HEK293 (cell line): Measurements from ENCODE around the gene BAHD1.
A peak's percentile ranks its signal among the peaks of the same experiment; 100 is the strongest.

Experiments used
- CTCF ChIA-PET: fragments of 350-600 bp; formaldehyde crosslinking; extraction: SDS; loops from one replicate; lab custom pipeline; 2021; ENCODE audit warnings: antibody characterized with exemption; lab: Yijun Ruan, JAX
- POLR2A ChIA-PET: fragments of 300-600 bp; formaldehyde crosslinking; extraction: SDS; loops from one replicate; lab custom pipeline; 2020; ENCODE audit warnings: antibody characterized with exemption, inconsistent platforms; lab: Yijun Ruan, JAX
- H3K27ac ChIP-seq: fragments of 200-500 bp; sonication (Bioruptor generic); 2 replicates; pipeline ENCODE4 v1.5.1; 2014; ENCODE audit warnings: low read depth, low read length, control low read depth, inconsistent platforms; ENCODE audit errors: extremely low read depth
- H3K36me3 ChIP-seq, 2 experiments: fragments of 200-500 bp in 1 of 2; sonication (Bioruptor generic) in 1 of 2; 1 replicate in 1 of 2; 2 replicates in 1 of 2; pipeline ENCODE4 v1.5.1; 2014 to 2017; ENCODE audit warnings: inconsistent platforms in 2 of 2, low read length in 2 of 2; ENCODE audit not compliant: control insufficient read depth in 2 of 2, insufficient read depth in 1 of 2
- H3K4me1 ChIP-seq: fragments of 200-500 bp; sonication (Bioruptor generic); 2 replicates; pipeline ENCODE4 v1.5.1; 2014; ENCODE audit warnings: mild to moderate bottlenecking, low read length, inconsistent platforms; ENCODE audit not compliant: control insufficient read depth, insufficient read depth
- H3K4me3 ChIP-seq: 2 replicates; pipeline ENCODE4 v1.5.1; 2011; ENCODE audit warnings: low read depth, mild to moderate bottlenecking, control low read depth, low read length, moderate library complexity
- H3K9me3 ChIP-seq: fragments of 200-500 bp; sonication (Bioruptor generic); 2 replicates; pipeline ENCODE4 v1.5.1; 2014; ENCODE audit warnings: low read depth, low read length, inconsistent platforms; ENCODE audit not compliant: control insufficient read depth, insufficient read depth
- EGR2 ChIP-seq: fragments of 450-650 bp; formaldehyde crosslinking; IDR thresholded peaks from 2 replicates; pipeline ENCODE4 v1.5.1; 2016; ENCODE audit warnings: low read depth, missing biosample characterization, missing genetic modification characterization
- GLIS1 ChIP-seq: fragments of 450-650 bp; formaldehyde crosslinking; IDR thresholded peaks from 2 replicates; pipeline ENCODE4 v1.5.1; 2016; ENCODE audit warnings: missing biosample characterization, missing genetic modification characterization
- KLF10 ChIP-seq: fragments of 450-650 bp; IDR thresholded peaks from 2 replicates; pipeline ENCODE4 v1.5.1; 2018; ENCODE audit warnings: missing biosample characterization, mild to moderate bottlenecking, missing genetic modification characterization
- KLF7 ChIP-seq: fragments of 450-650 bp; formaldehyde crosslinking; IDR thresholded peaks from 2 replicates; pipeline ENCODE4 v1.5.1; 2016; ENCODE audit warnings: missing biosample characterization, missing genetic modification characterization, borderline replicate concordance
- KLF9 ChIP-seq: fragments of 450-650 bp; formaldehyde crosslinking; IDR thresholded peaks from 2 replicates; pipeline ENCODE4 v1.5.1; 2016; ENCODE audit warnings: missing biosample characterization, missing genetic modification characterization, low read depth
- MZF1 ChIP-seq: fragments of 450-650 bp; formaldehyde crosslinking; IDR thresholded peaks from 2 replicates; pipeline ENCODE4 v1.5.1; 2017; ENCODE audit warnings: missing biosample characterization, missing genetic modification characterization, borderline replicate concordance
- TRIM28 ChIP-seq: IDR thresholded peaks from 2 replicates; pipeline ENCODE4 v1.6.1; 2011; ENCODE audit warnings: low read length, control low read depth, borderline replicate concordance
- ZBTB17 ChIP-seq: fragments of 450-650 bp; formaldehyde crosslinking; IDR thresholded peaks from 2 replicates; pipeline ENCODE4 v1.5.1; 2016; ENCODE audit warnings: missing biosample characterization, missing genetic modification characterization
- ZBTB20 ChIP-seq: fragments of 450-650 bp; formaldehyde crosslinking; IDR thresholded peaks from 2 replicates; pipeline ENCODE4 v1.5.1; 2016; ENCODE audit warnings: missing biosample characterization, missing genetic modification characterization
- ZEB2 ChIP-seq: fragments of 450-650 bp; formaldehyde crosslinking; IDR thresholded peaks from 2 replicates; pipeline ENCODE4 v1.5.1; 2016; ENCODE audit warnings: missing biosample characterization, missing genetic modification characterization
- ZNF146 ChIP-seq: fragments of 450-650 bp; formaldehyde crosslinking; IDR thresholded peaks from 2 replicates; pipeline ENCODE4 v1.5.1; 2016; ENCODE audit warnings: missing biosample characterization, missing genetic modification characterization
- ZNF184 ChIP-seq: fragments of 450-650 bp; IDR thresholded peaks from 2 replicates; pipeline ENCODE4 v1.5.1; 2018; ENCODE audit warnings: missing biosample characterization, mild to moderate bottlenecking, missing genetic modification characterization
- ZNF2 ChIP-seq: fragments of 450-650 bp; formaldehyde crosslinking; IDR thresholded peaks from 2 replicates; pipeline ENCODE4 v1.5.1; 2016; ENCODE audit warnings: missing biosample characterization, missing genetic modification characterization
- ZNF211 ChIP-seq: fragments of 450-650 bp; formaldehyde crosslinking; IDR thresholded peaks from 2 replicates; pipeline ENCODE4 v1.5.1; 2016; ENCODE audit warnings: low read depth, missing biosample characterization, missing genetic modification characterization
- ZNF292 ChIP-seq: fragments of 450-650 bp; formaldehyde crosslinking; IDR thresholded peaks from 2 replicates; pipeline ENCODE4 v1.5.1; 2016; ENCODE audit warnings: low read depth, missing biosample characterization, missing genetic modification characterization, borderline replicate concordance
- ZNF341 ChIP-seq: fragments of 450-650 bp; formaldehyde crosslinking; IDR thresholded peaks from 2 replicates; pipeline ENCODE4; 2016; ENCODE audit warnings: low read depth, missing biosample characterization, missing genetic modification characterization
- ZNF394 ChIP-seq: fragments of 450-650 bp; formaldehyde crosslinking; IDR thresholded peaks from 2 replicates; pipeline ENCODE4 v1.5.1; 2016; ENCODE audit warnings: missing biosample characterization, missing genetic modification characterization, mild to moderate bottlenecking, moderate library complexity, borderline replicate concordance
- ZNF560 ChIP-seq: fragments of 450-650 bp; formaldehyde crosslinking; IDR thresholded peaks from 2 replicates; pipeline ENCODE4 v1.5.1; 2017; ENCODE audit warnings: missing biosample characterization, missing genetic modification characterization, borderline replicate concordance
- ZNF610 ChIP-seq: fragments of 450-650 bp; formaldehyde crosslinking; IDR thresholded peaks from 2 replicates; pipeline ENCODE4 v1.5.1; 2016; ENCODE audit warnings: missing biosample characterization, missing genetic modification characterization, borderline replicate concordance
- ZNF701 ChIP-seq: fragments of 450-650 bp; formaldehyde crosslinking; IDR thresholded peaks from 2 replicates; pipeline ENCODE4 v1.5.1; 2016; ENCODE audit warnings: missing biosample characterization, missing genetic modification characterization
- ZNF791 ChIP-seq: fragments of 450-650 bp; formaldehyde crosslinking; IDR thresholded peaks from 2 replicates; pipeline ENCODE4 v1.5.1; 2016; ENCODE audit warnings: missing biosample characterization, missing genetic modification characterization
- TF ChIP-seq, protein P1 (sequence below): sonication (generic); formaldehyde crosslinking; IDR thresholded peaks from 2 replicates; pipeline ENCODE4 v1.8.1; 2022; ENCODE audit warnings: mild to moderate bottlenecking, moderate library complexity, missing genetic modification reagents
- TF ChIP-seq, protein P2 (sequence below): fragments of 450-650 bp; formaldehyde crosslinking; optimal IDR thresholded peaks from 2 replicates; pipeline ENCODE3; 2016; ENCODE audit warnings: missing biosample characterization, mild to moderate bottlenecking, missing genetic modification characterization
- TF ChIP-seq, protein P3 (sequence below): fragments of 450-650 bp; formaldehyde crosslinking; conservative IDR thresholded peaks from 2 replicates; pipeline ENCODE4 v1.5.1; 2016; ENCODE audit warnings: low read depth, missing biosample characterization, missing genetic modification characterization
- TF ChIP-seq, protein P4 (sequence below): fragments of 450-650 bp; formaldehyde crosslinking; IDR thresholded peaks from 2 replicates; pipeline ENCODE4 v1.5.1; 2016; ENCODE audit warnings: missing biosample characterization, missing genetic modification characterization

BAHD1 gene

DNA sequence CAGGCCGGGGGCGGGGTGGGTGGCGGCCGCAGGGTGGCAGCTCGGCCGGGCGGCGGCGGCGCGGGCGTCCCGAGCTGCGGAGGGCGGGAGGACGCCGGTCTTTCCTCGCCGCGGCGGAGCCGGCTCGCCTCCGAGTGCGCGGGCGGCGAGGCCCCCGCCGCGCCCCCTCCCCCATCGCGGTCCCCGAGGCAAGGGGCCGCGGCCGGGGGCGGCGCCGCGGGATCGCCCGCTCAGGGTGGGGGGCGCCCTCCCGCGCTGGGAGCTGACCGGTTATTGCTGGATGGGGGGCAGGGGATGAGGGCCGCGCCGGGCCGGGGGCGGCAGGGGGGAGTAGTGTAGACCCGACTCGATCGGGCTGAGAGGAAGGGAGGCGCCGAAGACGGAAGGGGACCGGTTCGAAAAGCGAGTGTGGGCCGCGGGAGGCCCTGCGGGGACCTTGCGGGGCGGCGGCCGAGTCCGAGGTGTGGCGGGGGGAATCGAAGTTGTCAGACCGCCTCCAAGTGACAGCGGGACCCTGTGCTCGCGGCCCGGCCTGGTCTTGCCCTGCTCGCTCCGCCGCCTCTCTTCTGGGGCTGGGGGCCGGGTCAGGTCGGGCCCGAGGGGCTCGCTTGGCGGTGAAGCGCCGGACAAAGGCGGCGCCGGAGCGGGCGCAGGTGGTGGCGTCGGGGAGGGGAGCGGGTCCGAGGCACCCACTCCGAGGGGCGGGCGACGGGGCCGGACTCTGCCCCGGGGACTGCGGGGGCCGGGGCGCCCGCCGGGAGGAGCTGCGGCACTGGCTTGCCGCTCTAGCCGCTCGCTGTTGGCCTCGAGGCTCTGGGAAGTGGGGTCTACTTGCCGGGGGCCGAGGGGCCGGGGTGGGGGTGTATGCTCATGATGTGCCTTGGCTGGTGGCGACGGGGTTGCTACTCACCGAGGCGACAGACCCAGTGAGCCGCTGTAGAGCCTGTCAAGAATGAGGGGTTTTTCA is 1.1 kb downstream of the BAHD1 start:
- Histone ChIP-seq H3K9me3 (no peaks in the 10 kb centered on the region), H3K36me3 (no peaks in the 10 kb centered on the region), H3K4me3 (peak overlapping the region; percentile 61), H3K27ac (peak overlapping the region; percentile 73; the same call in 1 of the 2 replicates), H3K4me1 (peaks cover 14% of the 10 kb centered on the region)
- CTCF ChIA-PET = interaction anchor here (0.5 to 1.5 kb wide), 5 partner anchors 11 to 121 kb away, joined by 3 to 5 read pairs (median 3); no protein-coding TSS in a partner anchor
- POLR2A ChIA-PET = interaction anchor here (1.0 to 2.2 kb wide), 4 partner anchors 15 to 253 kb away, joined by 3 to 12 read pairs (median 4); partner anchors contain the start of genes IVD and RAD51
- TF ChIP-seq, protein P1, sequence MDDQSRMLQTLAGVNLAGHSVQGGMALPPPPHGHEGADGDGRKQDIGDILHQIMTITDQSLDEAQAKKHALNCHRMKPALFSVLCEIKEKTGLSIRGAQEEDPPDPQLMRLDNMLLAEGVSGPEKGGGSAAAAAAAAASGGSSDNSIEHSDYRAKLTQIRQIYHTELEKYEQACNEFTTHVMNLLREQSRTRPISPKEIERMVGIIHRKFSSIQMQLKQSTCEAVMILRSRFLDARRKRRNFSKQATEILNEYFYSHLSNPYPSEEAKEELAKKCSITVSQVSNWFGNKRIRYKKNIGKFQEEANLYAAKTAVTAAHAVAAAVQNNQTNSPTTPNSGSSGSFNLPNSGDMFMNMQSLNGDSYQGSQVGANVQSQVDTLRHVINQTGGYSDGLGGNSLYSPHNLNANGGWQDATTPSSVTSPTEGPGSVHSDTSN (CRISPR knock-in tag) = no peak
- TF ChIP-seq ZNF2 (tag by site-specific recombination) (no peak), TRIM28 (no peak), ZNF610 (tag by site-specific recombination) (no peak), ZNF341 (tag by site-specific recombination) (0 out of 2 replicates have a peak, but pooled peaks have one; percentile 29), ZNF791 (tag by site-specific recombination) (no peak), MZF1 (no peak), ZNF184 (tag by site-specific recombination) (no peak), EGR2 (tag by site-specific recombination) (peak; percentile 39; the same call in 1 of the 2 replicates), ZNF211 (tag by site-specific recombination) (no peak), ZNF292 (tag by site-specific recombination) (no peak), ZNF560 (tag by site-specific recombination) (no peak), ZNF701 (tag by site-specific recombination) (no peak), ZEB2 (no peak), GLIS1 (tag by site-specific recombination) (peak; percentile 80), ZNF146 (tag by site-specific recombination) (no peak), KLF7 (tag by site-specific recombination) (no peak), ZBTB17 (no peak), ZBTB20 (tag by site-specific recombination) (no peak), KLF9 (tag by site-specific recombination) (no peak), KLF10 (tag by site-specific recombination) (no peak), ZNF394 (tag by site-specific recombination) (no peak)
- TF ChIP-seq, protein P2, sequence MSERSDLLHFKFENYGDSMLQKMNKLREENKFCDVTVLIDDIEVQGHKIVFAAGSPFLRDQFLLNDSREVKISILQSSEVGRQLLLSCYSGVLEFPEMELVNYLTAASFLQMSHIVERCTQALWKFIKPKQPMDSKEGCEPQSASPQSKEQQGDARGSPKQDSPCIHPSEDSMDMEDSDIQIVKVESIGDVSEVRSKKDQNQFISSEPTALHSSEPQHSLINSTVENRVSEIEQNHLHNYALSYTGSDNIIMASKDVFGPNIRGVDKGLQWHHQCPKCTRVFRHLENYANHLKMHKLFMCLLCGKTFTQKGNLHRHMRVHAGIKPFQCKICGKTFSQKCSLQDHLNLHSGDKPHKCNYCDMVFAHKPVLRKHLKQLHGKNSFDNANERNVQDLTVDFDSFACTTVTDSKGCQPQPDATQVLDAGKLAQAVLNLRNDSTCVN (tag by site-specific recombination) = peak; percentile 63
- TF ChIP-seq, protein P3, sequence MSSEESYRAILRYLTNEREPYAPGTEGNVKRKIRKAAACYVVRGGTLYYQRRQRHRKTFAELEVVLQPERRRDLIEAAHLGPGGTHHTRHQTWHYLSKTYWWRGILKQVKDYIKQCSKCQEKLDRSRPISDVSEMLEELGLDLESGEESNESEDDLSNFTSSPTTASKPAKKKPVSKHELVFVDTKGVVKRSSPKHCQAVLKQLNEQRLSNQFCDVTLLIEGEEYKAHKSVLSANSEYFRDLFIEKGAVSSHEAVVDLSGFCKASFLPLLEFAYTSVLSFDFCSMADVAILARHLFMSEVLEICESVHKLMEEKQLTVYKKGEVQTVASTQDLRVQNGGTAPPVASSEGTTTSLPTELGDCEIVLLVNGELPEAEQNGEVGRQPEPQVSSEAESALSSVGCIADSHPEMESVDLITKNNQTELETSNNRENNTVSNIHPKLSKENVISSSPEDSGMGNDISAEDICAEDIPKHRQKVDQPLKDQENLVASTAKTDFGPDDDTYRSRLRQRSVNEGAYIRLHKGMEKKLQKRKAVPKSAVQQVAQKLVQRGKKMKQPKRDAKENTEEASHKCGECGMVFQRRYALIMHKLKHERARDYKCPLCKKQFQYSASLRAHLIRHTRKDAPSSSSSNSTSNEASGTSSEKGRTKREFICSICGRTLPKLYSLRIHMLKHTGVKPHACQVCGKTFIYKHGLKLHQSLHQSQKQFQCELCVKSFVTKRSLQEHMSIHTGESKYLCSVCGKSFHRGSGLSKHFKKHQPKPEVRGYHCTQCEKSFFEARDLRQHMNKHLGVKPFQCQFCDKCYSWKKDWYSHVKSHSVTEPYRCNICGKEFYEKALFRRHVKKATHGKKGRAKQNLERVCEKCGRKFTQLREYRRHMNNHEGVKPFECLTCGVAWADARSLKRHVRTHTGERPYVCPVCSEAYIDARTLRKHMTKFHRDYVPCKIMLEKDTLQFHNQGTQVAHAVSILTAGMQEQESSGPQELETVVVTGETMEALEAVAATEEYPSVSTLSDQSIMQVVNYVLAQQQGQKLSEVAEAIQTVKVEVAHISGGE (tag by site-specific recombination) = no peak
- TF ChIP-seq, protein P4, sequence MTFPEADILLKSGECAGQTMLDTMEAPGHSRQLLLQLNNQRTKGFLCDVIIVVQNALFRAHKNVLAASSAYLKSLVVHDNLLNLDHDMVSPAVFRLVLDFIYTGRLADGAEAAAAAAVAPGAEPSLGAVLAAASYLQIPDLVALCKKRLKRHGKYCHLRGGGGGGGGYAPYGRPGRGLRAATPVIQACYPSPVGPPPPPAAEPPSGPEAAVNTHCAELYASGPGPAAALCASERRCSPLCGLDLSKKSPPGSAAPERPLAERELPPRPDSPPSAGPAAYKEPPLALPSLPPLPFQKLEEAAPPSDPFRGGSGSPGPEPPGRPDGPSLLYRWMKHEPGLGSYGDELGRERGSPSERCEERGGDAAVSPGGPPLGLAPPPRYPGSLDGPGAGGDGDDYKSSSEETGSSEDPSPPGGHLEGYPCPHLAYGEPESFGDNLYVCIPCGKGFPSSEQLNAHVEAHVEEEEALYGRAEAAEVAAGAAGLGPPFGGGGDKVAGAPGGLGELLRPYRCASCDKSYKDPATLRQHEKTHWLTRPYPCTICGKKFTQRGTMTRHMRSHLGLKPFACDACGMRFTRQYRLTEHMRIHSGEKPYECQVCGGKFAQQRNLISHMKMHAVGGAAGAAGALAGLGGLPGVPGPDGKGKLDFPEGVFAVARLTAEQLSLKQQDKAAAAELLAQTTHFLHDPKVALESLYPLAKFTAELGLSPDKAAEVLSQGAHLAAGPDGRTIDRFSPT (tag by site-specific recombination) = no peak
